ENCODE data around the gene MYH16. TPM values are rescaled to one million over a fixed set of nuclear protein-coding genes. Genes with fewer than 3 reads are reported as not detected.
A peak's percentile ranks its signal among the peaks of the same experiment; 100 is the strongest.
"Not testable (repeated sequence)": the region's sequence is repeated elsewhere in the genome, so short reads cannot be mapped to it uniquely, and the experiment has no call there.

The MYH16 gene
- total RNA-seq, 1 experiment from 2014 or later, result 29.6 TPM

GRCh38 chr7:99301496-99301895 is 28.9 kb downstream of the MYH16 start:
- no peak for DNase-seq (ENCODE audit: low read depth)

DNA sequence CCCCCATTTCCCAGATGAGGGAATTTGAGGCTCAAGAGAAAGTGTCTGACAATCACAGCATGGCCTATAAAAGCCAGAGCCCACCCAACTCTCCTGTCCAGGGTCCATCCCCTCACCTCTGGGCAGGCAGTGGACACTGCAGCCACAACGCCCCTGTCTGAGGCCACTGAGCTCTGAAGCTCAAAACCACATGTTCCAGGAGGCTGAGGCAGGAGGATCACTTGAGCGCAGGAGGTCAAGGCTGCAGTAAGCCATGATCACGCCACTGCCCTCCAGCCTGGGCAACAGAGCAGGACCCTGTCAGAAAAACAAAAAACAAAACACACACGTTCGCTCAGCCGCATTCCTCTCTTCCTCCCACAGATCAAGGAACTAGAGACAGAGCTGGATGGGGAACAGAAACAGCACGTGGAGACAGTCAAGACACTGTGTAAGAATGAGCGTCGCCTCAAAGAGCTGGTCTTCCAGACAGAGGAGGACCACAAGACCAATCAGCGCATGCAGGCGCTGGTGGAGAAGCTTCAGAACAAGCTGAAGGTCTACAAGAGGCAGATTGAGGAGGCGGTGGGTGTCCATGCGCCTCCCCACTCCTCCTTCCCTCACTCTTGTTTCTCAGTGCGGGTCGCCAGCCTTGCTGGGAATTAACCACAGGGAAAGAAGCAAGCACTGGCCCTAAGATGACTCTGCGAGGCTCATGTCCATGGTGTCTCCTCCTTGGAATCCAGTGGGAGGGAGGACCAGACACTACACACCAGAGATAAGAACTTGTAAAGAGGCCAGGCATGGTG is 33.0 kb downstream of the MYH16 start:
- DNase-seq (ENCODE audit: low read depth), result no peak

DNA sequence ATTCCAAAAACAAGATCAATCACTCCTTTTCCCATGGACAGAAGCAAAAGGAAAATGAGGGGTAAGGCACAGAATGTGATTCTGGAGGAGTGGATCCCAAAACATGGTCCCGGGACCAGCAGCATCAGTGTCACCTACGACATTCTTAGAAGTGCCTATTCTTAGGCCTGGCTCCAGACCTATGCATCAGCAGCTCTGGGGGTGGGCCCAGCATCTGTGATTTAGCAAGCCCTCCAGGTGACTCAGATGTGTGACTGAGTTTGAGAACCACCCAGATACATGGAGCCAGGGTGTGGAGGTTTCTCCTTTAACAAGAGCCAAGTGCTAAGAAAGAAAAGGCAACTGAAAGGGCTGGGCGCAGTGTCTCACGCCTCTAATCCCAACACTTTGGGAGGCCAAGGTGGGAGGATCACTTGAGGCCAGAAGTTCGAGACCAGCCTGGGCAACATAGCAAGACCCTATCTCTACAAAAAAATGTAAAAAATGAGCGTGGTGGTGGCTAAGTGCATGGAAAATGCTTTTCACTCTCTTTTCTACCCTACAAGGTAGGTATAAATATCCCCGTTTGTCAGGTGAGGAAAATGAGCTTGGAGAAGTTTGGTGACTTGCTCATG is 35.9 kb downstream of the MYH16 start:
- DNase-seq (ENCODE audit: low read depth), result peak; percentile 61

GRCh38 chr7:99309111-99309510 is 36.5 kb downstream of the MYH16 start:
- no peak for DNase-seq (ENCODE audit: low read depth)

DNA sequence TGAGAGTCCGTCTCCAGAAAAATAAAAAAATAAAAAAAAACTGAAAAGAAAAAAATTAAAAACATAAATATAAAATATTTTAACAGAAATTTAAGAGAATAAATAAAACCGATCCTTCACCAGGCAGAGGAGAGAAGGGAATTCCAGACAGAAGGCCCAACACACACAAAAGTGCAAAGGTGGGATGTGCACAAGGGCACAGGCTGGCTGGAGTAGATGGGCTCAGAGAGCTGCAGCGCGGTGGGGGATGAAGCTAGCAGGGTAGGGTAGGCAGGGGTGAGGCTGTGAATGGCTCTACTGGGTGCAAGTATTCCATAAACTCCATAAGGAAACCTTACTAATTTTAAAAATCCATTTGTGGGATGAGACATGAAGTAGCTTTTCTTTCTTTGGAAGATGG is 37.4 kb downstream of the MYH16 start:
- no peak for DNase-seq (ENCODE audit: low read depth)

DNA sequence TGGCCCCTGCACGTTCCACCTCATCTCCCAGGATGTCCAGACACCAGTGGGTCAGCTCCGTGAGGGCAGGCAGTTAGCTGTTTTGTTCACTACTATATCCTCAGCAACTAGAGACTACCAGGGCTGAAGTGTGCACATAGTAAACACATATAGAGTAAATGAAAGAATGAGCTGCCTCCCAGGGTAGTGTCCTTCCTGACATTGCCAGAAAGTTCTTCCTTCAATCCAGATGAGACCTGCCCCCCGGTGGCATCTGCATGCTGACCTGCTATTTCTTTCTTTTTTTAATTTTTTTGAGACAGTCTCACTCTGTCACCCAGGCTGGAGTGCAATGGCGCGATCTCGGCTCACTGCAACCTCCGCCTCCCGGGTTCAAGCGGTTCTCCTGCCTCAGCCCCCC is 39.1 kb downstream of the MYH16 start:
- peak; percentile 23 for DNase-seq (ENCODE audit: low read depth)

DNA sequence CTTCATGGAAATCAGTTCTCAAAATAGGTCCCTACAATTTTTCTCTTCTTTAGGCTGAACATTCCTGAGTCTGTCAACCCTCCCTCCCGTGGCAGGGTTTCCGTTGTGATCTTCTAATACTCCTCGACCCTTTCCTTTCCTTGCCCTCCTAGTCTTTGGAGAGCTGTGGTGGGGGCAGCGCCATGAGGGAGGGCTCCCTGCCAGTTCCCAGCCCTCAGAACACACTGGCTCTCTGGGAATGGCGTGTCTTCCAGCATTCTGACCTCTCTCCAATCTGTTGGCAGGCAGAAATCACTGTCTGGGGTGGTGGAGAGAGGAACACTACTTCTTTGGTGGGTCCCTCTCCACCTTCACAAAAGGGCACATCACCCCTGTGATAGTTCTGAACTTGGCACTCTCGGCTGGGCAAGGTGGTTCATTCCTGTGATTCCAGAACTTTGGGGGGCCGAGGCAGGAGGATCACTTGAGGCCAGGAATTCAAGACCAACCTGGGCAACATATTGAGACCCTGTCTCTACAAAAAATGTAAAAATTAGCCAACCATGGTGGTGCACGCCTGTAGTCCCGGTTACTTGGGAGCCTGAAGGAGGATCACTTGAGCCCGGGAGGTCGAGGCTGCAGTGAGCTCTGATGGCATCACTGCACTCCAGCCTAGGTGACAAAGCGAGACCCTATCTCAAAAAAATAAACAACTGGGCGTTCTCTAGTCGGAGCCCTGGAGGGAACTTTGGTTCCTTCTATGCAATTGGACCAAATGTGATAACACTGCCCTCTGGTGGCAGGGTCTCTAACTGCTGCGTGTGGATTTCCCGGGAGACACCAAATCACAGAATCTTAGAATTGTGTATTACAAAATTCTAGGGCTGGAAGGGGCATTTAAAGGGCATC is 39.9 kb downstream of the MYH16 start:
- peak; percentile 60 for DNase-seq (ENCODE audit: low read depth)

DNA sequence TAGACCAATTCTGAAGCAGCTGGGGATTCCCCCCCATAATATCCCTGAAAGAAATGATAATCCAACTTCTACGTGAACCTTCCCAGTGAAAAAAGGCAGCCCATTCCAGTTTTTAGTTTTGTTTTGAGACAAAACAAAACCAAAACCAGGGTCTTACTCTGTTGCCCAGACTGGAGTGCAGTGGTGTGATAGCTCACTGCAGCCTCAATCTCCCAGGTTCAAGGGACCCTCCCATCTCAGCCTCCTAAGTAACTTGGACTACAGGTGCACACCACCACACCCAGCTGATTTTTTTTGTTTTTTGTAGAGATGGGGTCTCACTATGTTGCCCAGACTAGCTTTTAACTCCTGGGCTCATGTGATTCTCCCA is 40.5 kb downstream of the MYH16 start:
- DNase-seq (ENCODE audit: low read depth), result no peak

- no peak for DNase-seq (ENCODE audit: low read depth)
These were observed 41.9 kb downstream of the MYH16 start for GRCh38 chr7:99314504-99314903.

DNA sequence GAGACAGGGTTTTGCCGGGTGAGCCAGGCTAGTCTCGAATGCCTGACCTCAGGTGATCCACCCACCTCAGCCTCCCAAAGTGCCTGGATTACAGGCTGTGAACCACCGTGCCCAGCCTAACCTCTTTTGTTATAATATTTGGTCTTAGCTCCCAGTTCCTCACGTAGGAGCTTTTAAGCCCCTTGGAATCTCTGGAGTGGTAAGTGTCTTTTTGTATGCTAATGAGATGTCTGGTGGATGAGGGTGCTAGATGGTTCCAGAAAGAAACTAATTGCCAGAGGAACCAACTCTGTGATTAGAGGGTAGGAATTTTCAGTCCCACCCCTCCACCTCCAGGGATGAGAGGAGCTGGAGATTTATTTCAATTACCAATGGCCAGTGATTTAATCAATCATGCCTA is 47.7 kb downstream of the MYH16 start:
- no peak for DNase-seq (ENCODE audit: low read depth)

- DNase-seq (ENCODE audit: low read depth), result not testable (repeated sequence)
These were observed 50.0 kb downstream of the MYH16 start for GRCh38 chr7:99322659-99323058.

DNA sequence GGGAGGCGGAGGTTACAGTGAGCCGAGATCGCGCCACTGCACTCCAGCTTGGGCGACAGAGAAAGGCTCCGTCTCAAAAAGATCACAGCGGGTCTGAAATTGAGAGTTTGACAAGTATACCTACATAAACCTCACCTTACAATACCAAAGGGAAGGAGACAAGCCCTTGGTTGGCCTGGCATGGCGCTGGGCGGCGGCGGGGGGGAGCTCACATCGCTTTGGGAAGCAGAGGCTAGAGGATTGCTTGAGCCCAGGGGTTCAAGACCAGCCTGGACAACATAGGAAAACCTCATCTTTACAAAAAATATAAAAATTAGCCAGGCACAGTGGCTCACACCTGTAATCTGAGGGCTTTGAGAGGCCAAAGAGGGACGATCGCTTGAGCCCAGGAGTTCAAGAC is 51.9 kb downstream of the MYH16 start:
- DNase-seq (ENCODE audit: low read depth), result no peak

DNA sequence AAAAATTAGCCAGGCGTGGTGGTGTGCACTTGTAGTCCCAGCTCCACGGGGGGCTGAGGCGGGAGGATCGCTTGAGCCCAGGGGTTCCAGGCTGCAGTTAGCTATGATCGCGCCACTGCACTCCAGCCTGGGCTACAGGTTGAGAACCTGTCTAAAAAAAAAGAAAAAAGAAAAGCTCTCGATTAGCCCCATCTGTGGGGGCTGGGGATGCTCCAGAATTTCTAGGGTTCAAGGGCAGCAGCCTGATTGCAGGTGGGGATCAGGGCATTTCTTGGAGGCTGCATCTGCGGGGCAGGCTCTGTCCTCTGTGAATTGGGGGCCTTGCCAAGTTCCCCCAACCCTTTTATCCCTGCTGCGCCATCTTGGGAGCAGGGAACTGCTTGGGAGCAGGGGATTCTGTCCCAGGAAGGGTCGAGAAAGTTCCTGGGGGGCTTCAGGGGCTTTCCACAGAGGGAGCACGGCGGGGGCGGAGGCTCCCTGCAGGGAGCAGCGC is 52.4 kb downstream of the MYH16 start:
- no peak for DNase-seq (ENCODE audit: low read depth)

GRCh38 chr7:99325592-99326407 is 53.2 kb downstream of the MYH16 start, which contains the start of gene ARPC1A:
TSS of gene ARPC1A (plus strand) at chr7:99325898. CDS start at chr7:99333354, 7,456 bp downstream.
- DNase-seq (ENCODE audit: low read depth), result peak; percentile 93

- no peak for DNase-seq (ENCODE audit: low read depth)
These were observed 53.8 kb downstream of the MYH16 start for GRCh38 chr7:99326408-99326782.

GRCh38 chr7:99330314-99330961 is 57.8 kb downstream of the MYH16 start:
- peak; percentile 92 for DNase-seq (ENCODE audit: low read depth)

DNA sequence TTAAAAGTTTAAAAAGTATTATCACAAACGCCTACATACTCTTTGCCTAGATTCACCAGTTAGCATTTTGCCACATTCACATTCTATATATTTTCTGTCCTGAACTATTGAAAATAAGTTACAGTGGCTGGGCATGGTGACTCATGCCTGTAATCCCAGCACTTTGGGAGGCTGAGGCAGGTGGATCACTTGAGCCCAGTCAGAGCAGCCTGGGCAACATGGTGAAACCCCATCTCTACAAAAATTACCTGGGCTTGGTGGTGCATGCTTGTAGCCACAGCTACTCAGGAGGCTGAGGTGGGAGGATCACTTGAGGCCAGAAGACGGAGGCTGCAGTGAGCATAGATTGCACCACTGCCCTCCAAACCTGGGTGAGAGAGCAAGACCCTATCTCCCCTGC is 58.4 kb downstream of the MYH16 start:
- DNase-seq (ENCODE audit: low read depth), result no peak

- no peak for DNase-seq (ENCODE audit: low read depth)
These were observed 67.0 kb downstream of the MYH16 start for GRCh38 chr7:99339595-99339994.

DNA sequence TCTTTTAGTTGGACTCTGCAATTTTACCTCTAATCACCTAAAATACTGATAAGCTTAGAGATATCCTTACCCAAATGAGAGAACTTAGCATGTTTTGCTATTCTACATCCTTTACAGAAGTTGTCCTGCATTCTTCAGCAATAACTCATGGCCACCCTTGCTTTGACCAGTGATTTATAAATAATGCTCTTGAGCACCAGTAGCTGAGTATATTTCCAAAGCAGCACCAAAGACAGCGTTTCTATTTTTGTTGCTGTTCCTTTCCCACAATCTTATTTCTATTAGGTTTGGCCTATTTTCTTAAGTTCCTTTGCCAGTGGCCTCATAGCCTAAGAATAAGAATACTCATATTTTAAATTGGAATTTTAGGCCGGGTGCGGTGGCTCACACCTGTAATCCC is 68.0 kb downstream of the MYH16 start:
- no peak for DNase-seq (ENCODE audit: low read depth)

DNA sequence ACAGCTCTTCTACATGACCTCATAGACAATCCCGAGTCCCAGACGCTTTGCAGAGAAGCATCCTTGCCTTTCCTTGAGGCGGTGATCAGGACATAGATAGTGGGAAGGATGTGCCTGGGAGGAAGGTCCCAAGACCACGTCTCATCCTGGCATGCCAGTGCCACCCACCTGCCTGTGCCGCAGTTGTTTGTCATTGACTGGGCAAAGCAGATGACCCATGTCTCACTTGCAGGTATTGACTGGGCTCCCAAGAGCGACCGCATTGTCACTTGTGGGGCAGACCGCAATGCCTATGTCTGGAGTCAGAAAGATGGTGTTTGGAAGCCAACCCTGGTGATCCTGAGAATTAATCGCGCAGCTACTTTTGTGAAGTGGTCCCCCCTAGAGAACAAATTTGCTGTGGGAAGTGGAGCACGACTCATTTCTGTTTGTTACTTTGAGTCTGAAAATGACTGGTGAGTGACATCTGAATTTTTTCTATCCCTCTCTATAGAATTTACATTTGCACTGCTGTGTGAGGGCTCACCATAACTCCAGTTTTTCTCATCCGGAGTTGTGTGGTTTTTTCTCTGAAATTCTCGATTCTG is 71.5 kb downstream of the MYH16 start:
- DNase-seq (ENCODE audit: low read depth), result no peak

Measured in HT1080 (cell line).